GM19025 (cell line): ENCODE measurements around the gene METTL25B.

Experiments
- ATAC-seq: cut with Tn5 transposase; IDR thresholded peaks from one replicate; pipeline ENCODE4 v1.9.1; 2021; ENCODE audit warnings: mild to moderate bottlenecking, low read depth, moderate library complexity; ENCODE audit not compliant: unreplicated experiment

METTL25B gene

GRCh38 chr1:156766298-156767100 lies 38.2 kb downstream of the METTL25B start:
- ATAC-seq, result peak; percentile 4

GRCh38 chr1:156767101-156767878 lies 39.0 kb downstream of the METTL25B start, which contains the start of gene PRCC:
Gene PRCC, plus strand, starts transcription at chr1:156767535. Its CDS starts 237 bp downstream, at chr1:156767772.
- ATAC-seq, result peak; percentile 89

GRCh38 chr1:156767879-156768604 lies 39.8 kb downstream of the METTL25B start:
- no peak for ATAC-seq

GRCh38 chr1:156768610-156769295 lies 40.5 kb downstream of the METTL25B start:
- ATAC-seq, result no peak

GRCh38 chr1:156772222-156772621 lies 44.0 kb downstream of the METTL25B start:
- ATAC-seq, result no peak

- ATAC-seq, result no peak
Measured at GRCh38 chr1:156772728-156773497, 44.6 kb downstream of the METTL25B start.

GRCh38 chr1:156773607-156774006 lies 45.3 kb downstream of the METTL25B start:
- ATAC-seq, result no peak

- no peak for ATAC-seq
Measured at GRCh38 chr1:156775799-156776198, 47.5 kb downstream of the METTL25B start.

- ATAC-seq, result no peak
Measured at GRCh38 chr1:156776942-156777341, 48.7 kb downstream of the METTL25B start.

GRCh38 chr1:156777573-156777972 lies 49.3 kb downstream of the METTL25B start:
- ATAC-seq, result no peak

- no peak for ATAC-seq
Measured at GRCh38 chr1:156781585-156782186, 53.4 kb downstream of the METTL25B start.

- ATAC-seq, result no peak
Measured at GRCh38 chr1:156785458-156785857, 57.2 kb downstream of the METTL25B start.
